ENCODE data around the gene TGM4.
A peak's percentile ranks its signal among the peaks of the same experiment; 100 is the strongest.

Gene TGM4

GRCh38 chr3:44885618-44886017 is 11.2 kb downstream of the TGM4 start (continued):
- TF ChIP-seq ARNTL (CRISPR knock-in tag; IDR thresholded peaks at IDR 0.05; ENCODE audit: borderline replicate concordance, low read depth) (no peak), ISL1 (CRISPR knock-in tag; IDR thresholded peaks at IDR 0.05) (peak; percentile 63)

- TF ChIP-seq ZFP3 (CRISPR knock-in tag; IDR thresholded peaks at IDR 0.05) = no peak
- no peak for TF ChIP-seq PATZ1 (CRISPR knock-in tag; IDR thresholded peaks at IDR 0.05; ENCODE audit: borderline replicate concordance)
- TF ChIP-seq GLIS3 (CRISPR knock-in tag; IDR thresholded peaks at IDR 0.05) = no peak
- TF ChIP-seq ARNTL (CRISPR knock-in tag; IDR thresholded peaks at IDR 0.05; ENCODE audit: borderline replicate concordance, low read depth) = no peak
- no peak for TF ChIP-seq OSR1 (CRISPR knock-in tag; IDR thresholded peaks at IDR 0.05)
- TF ChIP-seq PPARA (CRISPR knock-in tag; IDR thresholded peaks at IDR 0.05; ENCODE audit: borderline replicate concordance) = no peak
- no peak for TF ChIP-seq RARB (CRISPR knock-in tag; IDR thresholded peaks at IDR 0.05)
- TF ChIP-seq TSHZ2 (CRISPR knock-in tag; IDR thresholded peaks at IDR 0.05) = no peak
- TF ChIP-seq ISL1 (CRISPR knock-in tag; IDR thresholded peaks at IDR 0.05) = no peak
- no peak for TF ChIP-seq CSDC2 (CRISPR knock-in tag; IDR thresholded peaks at IDR 0.05)
- no peak for TF ChIP-seq CSRNP3 (CRISPR knock-in tag; IDR thresholded peaks at IDR 0.05)
- no peak for TF ChIP-seq TOX (CRISPR knock-in tag; IDR thresholded peaks at IDR 0.05; ENCODE audit: borderline replicate concordance)
- no peak for TF ChIP-seq ESRRG (CRISPR knock-in tag; IDR thresholded peaks at IDR 0.05)
- no peak for TF ChIP-seq ZNF8 (CRISPR knock-in tag; IDR thresholded peaks at IDR 0.05)
- no peak for TF ChIP-seq CREB5 (CRISPR knock-in tag; IDR thresholded peaks at IDR 0.05; ENCODE audit: low read depth)
- TF ChIP-seq BACH2 (CRISPR knock-in tag; IDR thresholded peaks at IDR 0.05; ENCODE audit: borderline replicate concordance) = no peak
- no peak for TF ChIP-seq POU6F1 (CRISPR knock-in tag; IDR thresholded peaks at IDR 0.05; ENCODE audit: borderline replicate concordance, low read depth)
- no peak for TF ChIP-seq TCF4 (CRISPR knock-in tag; IDR thresholded peaks at IDR 0.05; ENCODE audit: borderline replicate concordance)
- no peak for TF ChIP-seq ZNF565 (CRISPR knock-in tag; conservative IDR thresholded peaks at IDR 0.05; ENCODE audit: low read depth)
- TF ChIP-seq ZC3H10 (CRISPR knock-in tag; IDR thresholded peaks at IDR 0.05) = no peak
- no peak for ATAC-seq
Measured at GRCh38 chr3:44886561-44886960, 12.2 kb downstream of the TGM4 start.

GRCh38 chr3:44887101-44887500 is 12.7 kb downstream of the TGM4 start:
- no peak for TF ChIP-seq ISL1 (CRISPR knock-in tag; IDR thresholded peaks at IDR 0.05)
- TF ChIP-seq TSHZ2 (CRISPR knock-in tag; IDR thresholded peaks at IDR 0.05) = no peak
- TF ChIP-seq OSR1 (CRISPR knock-in tag; IDR thresholded peaks at IDR 0.05) = no peak
- TF ChIP-seq TCF4 (CRISPR knock-in tag; IDR thresholded peaks at IDR 0.05; ENCODE audit: borderline replicate concordance) = no peak
- TF ChIP-seq TOX (CRISPR knock-in tag; IDR thresholded peaks at IDR 0.05; ENCODE audit: borderline replicate concordance) = no peak
- no peak for TF ChIP-seq GLIS3 (CRISPR knock-in tag; IDR thresholded peaks at IDR 0.05)
- no peak for TF ChIP-seq CREB5 (CRISPR knock-in tag; IDR thresholded peaks at IDR 0.05; ENCODE audit: low read depth)
- TF ChIP-seq CSDC2 (CRISPR knock-in tag; IDR thresholded peaks at IDR 0.05) = no peak
- no peak for TF ChIP-seq ZC3H10 (CRISPR knock-in tag; IDR thresholded peaks at IDR 0.05)
- no peak for TF ChIP-seq PPARA (CRISPR knock-in tag; IDR thresholded peaks at IDR 0.05; ENCODE audit: borderline replicate concordance)
- TF ChIP-seq POU6F1 (CRISPR knock-in tag; IDR thresholded peaks at IDR 0.05; ENCODE audit: borderline replicate concordance, low read depth) = no peak
- no peak for TF ChIP-seq ZNF565 (CRISPR knock-in tag; conservative IDR thresholded peaks at IDR 0.05; ENCODE audit: low read depth)
- ATAC-seq = no peak

Data from SK-N-SH treated with all-trans-retinoic acid at 6 μM for 48 hours (cell line).